IMR-90 (cell line): Measurements from ENCODE around the gene MALT1.

ENCODE experiments used
- BHLHE40 ChIP-seq: fragments of 150-350 bp; IDR thresholded peaks from 2 replicates; pipeline ENCODE4 v1.6.1; 2016; ENCODE audit warnings: mild to moderate bottlenecking, low read depth, low read length
- CEBPB ChIP-seq: IDR thresholded peaks from 2 replicates; pipeline ENCODE4 v1.6.1; 2012; ENCODE audit warnings: low read depth, low read length, improper control_type of control experiment
- FOS ChIP-seq: fragments of 150-350 bp; IDR thresholded peaks from 2 replicates; pipeline ENCODE4 v1.6.1; 2016; ENCODE audit warnings: low read depth, low read length
- MAFK ChIP-seq: IDR thresholded peaks from 2 replicates; pipeline ENCODE4 v1.6.1; 2012; ENCODE audit warnings: low read depth, low read length, improper control_type of control experiment
- MAZ ChIP-seq: IDR thresholded peaks from 2 replicates; pipeline ENCODE4 v1.6.1; 2012; ENCODE audit warnings: low read depth, mild to moderate bottlenecking, low read length, improper control_type of control experiment, moderate library complexity, borderline replicate concordance
- MXI1 ChIP-seq: IDR thresholded peaks from 2 replicates; pipeline ENCODE4 v1.6.1; 2012; ENCODE audit warnings: low read depth, mild to moderate bottlenecking, low read length, moderate library complexity, borderline replicate concordance
- NFE2L2 ChIP-seq: fragments of 150-350 bp; IDR thresholded peaks from 2 replicates; pipeline ENCODE4 v1.6.1; 2016; ENCODE audit warnings: low read depth, mild to moderate bottlenecking, low read length
- POLR2A ChIP-seq: IDR thresholded peaks from 2 replicates; pipeline ENCODE4 v1.6.1; 2012; ENCODE audit warnings: mild to moderate bottlenecking, low read depth, low read length
- RAD21 ChIP-seq: IDR thresholded peaks from 2 replicates; pipeline ENCODE4 v1.6.1; 2012; ENCODE audit warnings: low read length, improper control_type of control experiment
- RCOR1 ChIP-seq: IDR thresholded peaks from 2 replicates; pipeline ENCODE4 v1.6.1; 2012; ENCODE audit warnings: mild to moderate bottlenecking, low read length, improper control_type of control experiment; ENCODE audit not compliant: insufficient replicate concordance
- RFX5 ChIP-seq: IDR thresholded peaks from 2 replicates; pipeline ENCODE4 v1.8.0; 2012; ENCODE audit warnings: low read depth, mild to moderate bottlenecking, low read length, moderate library complexity
- TF ChIP-seq, protein P1 (sequence below): conservative IDR thresholded peaks from 2 replicates; pipeline ENCODE4 v1.5.1; 2012; ENCODE audit warnings: mild to moderate bottlenecking, low read depth, low read length, improper control_type of control experiment
- TF ChIP-seq, protein P2 (sequence below): fragments of 150-350 bp; IDR thresholded peaks from 2 replicates; pipeline ENCODE4 v1.6.1; 2017; ENCODE audit warnings: mild to moderate bottlenecking, antibody characterized with exemption, low read length, low read depth
- TF ChIP-seq, protein P3 (sequence below): fragments of 150-350 bp; IDR thresholded peaks from 2 replicates; pipeline ENCODE4 v1.6.1; 2016; ENCODE audit warnings: low read depth, mild to moderate bottlenecking, low read length, moderate library complexity, borderline replicate concordance

- no peak for TF ChIP-seq POLR2A
- TF ChIP-seq, protein P1, sequence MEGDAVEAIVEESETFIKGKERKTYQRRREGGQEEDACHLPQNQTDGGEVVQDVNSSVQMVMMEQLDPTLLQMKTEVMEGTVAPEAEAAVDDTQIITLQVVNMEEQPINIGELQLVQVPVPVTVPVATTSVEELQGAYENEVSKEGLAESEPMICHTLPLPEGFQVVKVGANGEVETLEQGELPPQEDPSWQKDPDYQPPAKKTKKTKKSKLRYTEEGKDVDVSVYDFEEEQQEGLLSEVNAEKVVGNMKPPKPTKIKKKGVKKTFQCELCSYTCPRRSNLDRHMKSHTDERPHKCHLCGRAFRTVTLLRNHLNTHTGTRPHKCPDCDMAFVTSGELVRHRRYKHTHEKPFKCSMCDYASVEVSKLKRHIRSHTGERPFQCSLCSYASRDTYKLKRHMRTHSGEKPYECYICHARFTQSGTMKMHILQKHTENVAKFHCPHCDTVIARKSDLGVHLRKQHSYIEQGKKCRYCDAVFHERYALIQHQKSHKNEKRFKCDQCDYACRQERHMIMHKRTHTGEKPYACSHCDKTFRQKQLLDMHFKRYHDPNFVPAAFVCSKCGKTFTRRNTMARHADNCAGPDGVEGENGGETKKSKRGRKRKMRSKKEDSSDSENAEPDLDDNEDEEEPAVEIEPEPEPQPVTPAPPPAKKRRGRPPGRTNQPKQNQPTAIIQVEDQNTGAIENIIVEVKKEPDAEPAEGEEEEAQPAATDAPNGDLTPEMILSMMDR, result no peak
- no peak for TF ChIP-seq CEBPB
- TF ChIP-seq NFE2L2, result no peak
- TF ChIP-seq, protein P2, sequence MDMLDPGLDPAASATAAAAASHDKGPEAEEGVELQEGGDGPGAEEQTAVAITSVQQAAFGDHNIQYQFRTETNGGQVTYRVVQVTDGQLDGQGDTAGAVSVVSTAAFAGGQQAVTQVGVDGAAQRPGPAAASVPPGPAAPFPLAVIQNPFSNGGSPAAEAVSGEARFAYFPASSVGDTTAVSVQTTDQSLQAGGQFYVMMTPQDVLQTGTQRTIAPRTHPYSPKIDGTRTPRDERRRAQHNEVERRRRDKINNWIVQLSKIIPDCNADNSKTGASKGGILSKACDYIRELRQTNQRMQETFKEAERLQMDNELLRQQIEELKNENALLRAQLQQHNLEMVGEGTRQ, result no peak
- TF ChIP-seq MXI1, result no peak
- TF ChIP-seq MAZ, result no peak
- no peak for TF ChIP-seq MAFK
- TF ChIP-seq RFX5, result no peak
- TF ChIP-seq, protein P3, sequence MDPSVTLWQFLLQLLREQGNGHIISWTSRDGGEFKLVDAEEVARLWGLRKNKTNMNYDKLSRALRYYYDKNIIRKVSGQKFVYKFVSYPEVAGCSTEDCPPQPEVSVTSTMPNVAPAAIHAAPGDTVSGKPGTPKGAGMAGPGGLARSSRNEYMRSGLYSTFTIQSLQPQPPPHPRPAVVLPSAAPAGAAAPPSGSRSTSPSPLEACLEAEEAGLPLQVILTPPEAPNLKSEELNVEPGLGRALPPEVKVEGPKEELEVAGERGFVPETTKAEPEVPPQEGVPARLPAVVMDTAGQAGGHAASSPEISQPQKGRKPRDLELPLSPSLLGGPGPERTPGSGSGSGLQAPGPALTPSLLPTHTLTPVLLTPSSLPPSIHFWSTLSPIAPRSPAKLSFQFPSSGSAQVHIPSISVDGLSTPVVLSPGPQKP, result no peak
- no peak for TF ChIP-seq RAD21
- no peak for TF ChIP-seq BHLHE40
- TF ChIP-seq FOS, result no peak
- TF ChIP-seq RCOR1, result no peak
Observed at GRCh38 chr18:58772161-58772560, 100.9 kb downstream of the MALT1 start.
